HG02798 (cell line): Measurements from ENCODE around the gene SFMBT2.
"Not testable (repeated sequence)": the region's sequence is repeated elsewhere in the genome, so short reads cannot be mapped to it uniquely, and the experiment has no call there.

ENCODE experiments used
- ATAC-seq: cut with Tn5 transposase; IDR thresholded peaks from one replicate; pipeline ENCODE4 v1.9.1; 2021; ENCODE audit warnings: mild to moderate bottlenecking; ENCODE audit not compliant: unreplicated experiment, poor library complexity

SFMBT2 gene

DNA sequence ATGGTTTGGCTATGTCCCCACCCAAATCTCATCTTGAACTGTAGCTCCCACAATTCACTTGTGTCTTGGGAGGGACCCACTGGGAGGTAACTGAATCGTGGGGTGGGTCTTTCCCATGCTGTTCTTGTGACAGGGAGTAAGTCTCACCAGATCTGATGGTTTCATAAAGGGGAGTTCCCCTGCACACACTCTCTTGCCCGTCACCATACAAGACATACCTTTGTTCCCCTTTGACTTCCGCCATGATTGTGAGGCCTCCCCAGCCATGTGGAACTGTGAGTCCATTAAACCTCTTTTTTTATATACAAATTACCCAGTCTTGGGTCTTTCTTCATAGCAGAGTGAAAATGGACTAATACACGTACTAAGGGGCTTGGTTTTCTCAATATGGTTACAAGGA lies 106.7 kb downstream of the SFMBT2 start:
- no peak for ATAC-seq

GRCh38 chr10:7302930-7303557 lies 107.8 kb downstream of the SFMBT2 start:
- ATAC-seq, result no peak

DNA sequence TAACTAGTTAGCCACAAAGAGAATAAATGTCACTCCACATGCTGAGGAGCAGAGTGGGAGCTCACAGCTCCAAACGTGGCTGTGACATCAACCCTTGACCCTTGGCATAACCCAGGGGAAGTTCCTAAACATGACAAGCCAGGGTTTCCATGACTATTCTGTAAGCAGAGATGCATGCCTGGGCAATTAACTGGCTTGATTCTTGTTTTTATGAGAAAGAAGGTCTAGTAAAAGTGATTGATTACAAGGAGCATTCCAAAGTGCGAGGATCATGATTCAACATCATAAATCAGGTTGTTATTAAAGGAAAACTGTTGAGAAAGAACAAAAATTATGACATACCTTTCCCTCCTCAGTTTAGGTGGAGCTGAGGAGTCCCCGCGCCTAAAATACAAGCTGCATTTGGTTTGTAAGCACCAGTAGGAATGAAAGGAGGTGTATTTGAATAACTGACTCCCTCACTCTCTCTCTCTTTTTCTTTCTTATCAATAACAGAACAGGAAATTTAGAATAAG lies 108.4 kb downstream of the SFMBT2 start:
- no peak for ATAC-seq

GRCh38 chr10:7301006-7301778 lies 109.6 kb downstream of the SFMBT2 start:
- ATAC-seq, result no peak

GRCh38 chr10:7300384-7300971 lies 110.4 kb downstream of the SFMBT2 start:
- no peak for ATAC-seq

DNA sequence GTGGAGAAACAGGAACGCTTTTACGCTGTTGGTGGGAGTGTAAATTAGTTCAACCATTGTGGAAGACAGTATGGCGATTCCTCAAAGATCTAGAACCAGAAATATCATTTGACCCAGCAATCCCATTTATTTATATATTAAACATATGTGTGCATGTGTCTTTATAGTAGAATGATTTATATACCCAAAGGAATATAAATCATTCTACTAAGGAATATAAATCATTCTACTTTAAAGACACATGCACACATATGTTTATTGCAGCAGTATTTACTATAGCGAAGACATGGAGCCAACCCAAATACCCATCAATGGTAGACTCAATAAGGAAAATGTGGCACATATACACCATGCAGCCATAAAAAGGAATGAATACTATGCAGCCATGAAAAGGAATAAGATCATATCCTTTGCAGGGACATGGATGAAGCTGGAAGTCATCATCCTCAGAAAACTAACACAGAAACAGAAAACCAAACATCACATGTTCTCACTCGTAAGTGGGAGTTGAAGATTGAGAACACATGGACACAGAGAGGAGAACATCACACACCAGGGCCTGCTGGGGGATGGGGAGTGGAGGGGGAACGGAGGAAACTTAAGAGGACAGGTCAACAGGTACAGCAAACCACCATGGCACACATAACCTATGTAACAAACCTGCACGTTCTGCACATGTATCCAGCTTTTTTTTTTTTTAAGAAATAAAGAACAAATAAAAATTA lies 111.1 kb downstream of the SFMBT2 start:
- ATAC-seq, result not testable (repeated sequence)

- ATAC-seq, result no peak
Observed at GRCh38 chr10:7298495-7298894, 112.3 kb downstream of the SFMBT2 start.

DNA sequence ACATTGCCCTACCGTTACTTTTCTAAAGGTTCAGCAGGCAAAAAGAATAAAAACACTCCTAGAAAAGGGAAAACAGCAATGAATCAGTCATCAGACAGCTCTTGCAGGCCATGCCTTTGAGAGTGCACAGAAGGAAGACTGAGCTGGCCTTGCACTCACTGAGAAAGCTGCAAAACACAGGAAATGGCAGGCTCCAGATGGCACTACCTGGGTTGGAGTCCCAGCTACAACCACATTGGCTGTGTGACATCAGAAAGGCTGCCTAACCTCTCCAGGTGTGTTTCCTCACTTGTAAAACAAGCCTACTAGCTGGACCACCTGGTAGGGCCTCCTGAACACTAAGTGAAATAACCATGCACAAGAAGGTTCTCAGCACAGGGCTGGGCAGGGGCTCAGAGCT lies 113.7 kb downstream of the SFMBT2 start:
- ATAC-seq, result no peak

DNA sequence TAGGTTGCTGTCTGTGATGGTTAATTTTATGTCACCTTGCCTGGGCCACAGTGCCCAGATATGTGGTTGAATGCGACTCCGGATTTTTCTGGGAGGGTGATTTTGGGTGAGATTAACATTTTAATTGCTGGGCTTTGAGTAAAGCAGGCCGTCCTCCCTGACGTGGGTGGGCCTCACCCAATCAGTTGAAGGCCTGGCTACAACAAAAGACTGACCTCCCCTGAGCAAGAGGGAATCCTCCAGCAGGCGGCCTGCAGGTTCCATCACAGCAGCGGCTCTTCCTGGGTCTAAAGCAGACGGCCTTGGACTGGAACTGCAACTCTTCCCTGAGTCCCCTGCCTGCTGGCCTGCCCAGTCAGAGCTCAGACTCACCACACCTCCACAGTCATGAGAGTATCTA lies 114.2 kb downstream of the SFMBT2 start:
- no peak for ATAC-seq

GRCh38 chr10:7296076-7296475 lies 114.8 kb downstream of the SFMBT2 start:
- ATAC-seq, result no peak

DNA sequence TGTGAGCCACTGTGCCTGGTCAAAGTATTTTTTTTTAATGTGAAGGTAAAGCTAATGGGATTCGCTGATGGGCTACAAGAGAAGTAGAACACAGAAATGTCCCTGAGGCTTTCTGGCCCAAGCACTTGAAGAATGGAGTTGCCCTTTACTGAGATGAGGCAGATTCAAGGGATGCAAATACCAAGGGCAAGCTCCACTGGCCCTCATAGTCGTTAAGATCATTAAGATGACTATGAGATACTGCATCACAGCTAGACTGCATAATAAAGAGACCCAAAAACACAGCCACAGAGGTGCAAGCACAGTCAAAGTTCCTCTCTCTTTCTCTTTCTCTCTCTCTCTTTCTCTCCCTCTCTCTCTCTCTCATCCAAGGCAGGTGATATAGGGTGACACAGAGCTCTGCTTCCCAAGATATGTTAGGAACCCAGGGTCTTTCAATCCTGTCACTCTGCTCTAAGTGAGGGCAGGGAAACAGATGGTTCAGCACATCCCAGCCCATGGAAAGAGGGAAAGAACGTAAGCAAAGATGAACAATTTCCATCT lies 117.4 kb downstream of the SFMBT2 start:
- ATAC-seq, result no peak

GRCh38 chr10:7291487-7292270 lies 119.2 kb downstream of the SFMBT2 start:
- no peak for ATAC-seq

GRCh38 chr10:7288060-7288690 lies 122.7 kb downstream of the SFMBT2 start:
- no peak for ATAC-seq

DNA sequence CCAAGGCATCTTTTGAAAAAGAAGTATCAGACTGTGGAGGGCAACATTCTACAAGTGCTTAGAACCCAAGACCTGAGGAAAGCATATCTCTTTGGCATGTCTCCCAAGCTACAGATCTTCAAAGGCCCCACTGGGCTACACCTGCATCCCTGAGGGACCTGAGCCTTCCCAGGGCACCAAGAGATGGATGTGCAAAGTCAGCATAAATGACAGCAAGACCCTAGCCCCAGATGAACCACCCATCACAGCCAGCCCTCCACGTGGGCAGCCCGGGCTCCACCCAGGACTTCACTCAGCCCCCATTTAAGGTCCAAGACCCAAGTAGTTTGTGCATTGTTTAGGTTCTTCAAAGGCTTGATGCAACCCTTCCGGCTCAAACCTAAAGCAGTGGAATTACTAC lies 123.5 kb downstream of the SFMBT2 start:
- no peak for ATAC-seq

DNA sequence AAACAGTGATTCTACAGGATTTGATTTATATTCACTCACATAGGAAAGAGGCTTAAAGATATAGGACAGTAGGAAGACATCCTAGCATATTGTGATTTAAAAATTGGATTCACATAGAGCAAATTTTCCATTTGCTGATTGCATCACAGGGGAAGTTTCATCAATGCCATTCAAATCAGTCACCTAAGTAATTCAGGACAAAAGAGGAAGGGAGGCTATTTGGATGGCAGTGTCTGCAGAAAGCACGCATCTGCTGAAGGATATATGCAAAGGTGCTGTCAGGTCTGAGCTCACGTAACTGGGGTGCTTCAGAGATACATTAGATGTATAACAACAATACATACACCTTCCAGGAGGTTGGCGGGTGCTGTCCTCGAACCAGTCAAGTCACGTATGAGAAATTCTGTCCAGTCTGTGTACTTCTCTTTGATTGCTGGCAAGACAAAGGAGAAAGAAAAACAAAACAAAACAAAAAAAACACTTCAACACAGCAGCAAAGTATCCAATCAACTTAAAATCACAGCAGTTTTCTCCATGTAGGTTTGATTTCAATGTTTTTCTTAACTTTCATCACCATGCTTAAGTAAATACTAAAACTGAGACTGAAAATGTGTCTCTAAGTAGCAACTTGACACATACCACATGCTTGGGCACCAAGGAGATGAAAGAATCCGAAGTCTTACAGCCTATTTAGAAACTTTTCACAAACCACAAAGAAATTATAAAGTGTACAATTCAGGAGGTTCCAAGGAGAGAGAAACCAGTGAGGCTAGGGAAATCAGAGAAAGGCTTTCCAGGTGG lies 125.1 kb downstream of the SFMBT2 start:
- no peak for ATAC-seq

DNA sequence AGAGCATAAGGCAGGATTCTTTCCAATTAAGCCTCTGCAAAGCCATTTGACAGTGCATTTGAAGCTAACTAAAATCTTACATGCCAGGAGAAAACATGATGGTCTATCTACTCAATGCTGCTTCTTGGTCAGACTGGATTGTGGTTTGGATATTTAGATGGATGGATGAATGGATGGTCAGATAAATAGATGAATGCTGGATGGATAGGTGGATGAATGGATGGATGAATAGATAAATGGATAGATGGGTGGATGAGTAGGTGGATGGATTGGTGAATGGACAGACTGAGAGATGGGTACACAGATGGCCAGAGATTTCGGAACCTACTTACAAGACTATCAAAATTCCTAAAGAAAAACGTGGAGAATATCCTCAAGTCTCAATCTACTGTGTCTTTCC lies 127.6 kb downstream of the SFMBT2 start:
- ATAC-seq, result no peak

DNA sequence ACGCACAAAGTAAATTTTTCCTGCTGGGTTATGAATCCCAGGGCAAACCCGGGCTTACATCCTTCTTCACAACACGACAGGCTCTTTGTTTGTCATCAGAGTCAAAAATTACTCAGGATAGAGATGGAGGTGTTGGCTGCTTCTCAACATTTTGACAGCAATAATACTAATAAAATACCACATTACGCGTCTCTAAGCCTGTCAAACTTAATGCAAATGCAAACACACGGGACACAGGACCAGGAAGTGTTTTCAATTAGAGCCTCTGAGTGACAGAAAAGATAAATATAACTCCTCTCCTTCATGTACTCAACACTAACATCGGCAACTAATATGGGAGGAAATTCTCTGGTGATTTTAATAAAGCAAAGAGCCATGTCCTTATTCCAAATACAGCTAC lies 128.4 kb downstream of the SFMBT2 start:
- no peak for ATAC-seq

DNA sequence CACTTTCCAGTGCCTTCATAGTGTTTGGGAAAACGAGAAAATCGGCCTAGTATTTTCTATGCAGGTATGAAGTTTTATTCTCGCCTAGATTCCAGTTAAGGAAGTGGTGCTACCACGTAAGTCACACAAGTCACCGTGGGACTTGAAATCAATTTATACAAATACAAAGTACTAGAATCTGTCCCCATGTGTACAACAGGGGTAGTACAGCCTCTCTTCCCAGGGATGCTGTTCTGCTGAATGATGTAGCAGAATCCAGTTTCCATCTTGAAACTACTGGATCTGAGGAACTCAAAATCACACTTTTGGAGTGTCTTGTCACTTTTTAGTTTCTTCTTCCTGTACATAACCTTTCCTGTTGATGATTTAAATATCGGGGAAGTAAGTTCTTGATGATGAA lies 129.4 kb downstream of the SFMBT2 start:
- ATAC-seq, result no peak

DNA sequence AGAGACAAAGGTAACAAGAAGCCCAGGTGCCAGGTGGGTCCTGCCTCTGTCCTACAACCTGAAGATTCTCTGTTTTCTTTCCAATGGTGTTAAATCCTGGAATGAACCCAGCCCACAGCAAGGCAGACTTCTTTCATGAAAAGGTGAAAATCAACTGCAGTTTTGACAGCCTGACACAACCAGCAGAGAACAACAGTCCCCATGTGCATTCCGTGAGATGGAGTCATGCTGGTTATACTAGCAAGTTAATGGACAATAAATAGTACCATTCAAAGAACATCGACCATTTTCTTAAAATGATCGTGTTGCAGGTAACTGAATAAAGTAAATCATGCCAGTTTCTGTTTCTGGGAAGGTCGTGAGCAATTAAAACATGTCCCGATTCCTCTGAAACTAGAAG lies 131.5 kb downstream of the SFMBT2 start:
- no peak for ATAC-seq
